Measurements from ENCODE around the gene SCGB1A1. TPM values are rescaled to one million over a fixed set of nuclear protein-coding genes. Genes with fewer than 3 reads are reported as not detected.
A peak's percentile ranks its signal among the peaks of the same experiment; 100 is the strongest.

The SCGB1A1 gene
- total and polyA plus RNA-seq, 2 of the 13 experiments (the other 11 are each of a cell fraction or from before 2014, with no cell fraction given): not detected

DNA sequence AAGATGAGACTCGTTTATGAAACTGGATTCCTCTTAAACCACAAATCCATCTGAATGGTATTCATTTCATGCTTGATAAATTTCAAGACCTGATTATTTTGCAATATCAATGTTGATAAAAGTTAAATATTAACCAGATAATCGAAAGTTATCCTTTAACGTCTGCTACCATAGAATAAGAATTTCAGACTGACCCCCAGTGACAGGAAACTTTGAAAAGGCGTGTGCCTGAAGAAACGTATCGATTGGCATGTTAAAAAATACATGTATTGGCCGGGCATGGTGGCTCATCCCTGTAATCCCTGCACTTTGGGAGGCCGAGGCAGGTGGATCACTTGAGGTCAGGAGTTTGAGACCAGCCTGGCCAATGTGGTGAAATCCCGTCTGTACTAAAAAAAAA, 13.9 kb downstream of the SCGB1A1 start (continued):
- TF ChIP-seq, protein P1, sequence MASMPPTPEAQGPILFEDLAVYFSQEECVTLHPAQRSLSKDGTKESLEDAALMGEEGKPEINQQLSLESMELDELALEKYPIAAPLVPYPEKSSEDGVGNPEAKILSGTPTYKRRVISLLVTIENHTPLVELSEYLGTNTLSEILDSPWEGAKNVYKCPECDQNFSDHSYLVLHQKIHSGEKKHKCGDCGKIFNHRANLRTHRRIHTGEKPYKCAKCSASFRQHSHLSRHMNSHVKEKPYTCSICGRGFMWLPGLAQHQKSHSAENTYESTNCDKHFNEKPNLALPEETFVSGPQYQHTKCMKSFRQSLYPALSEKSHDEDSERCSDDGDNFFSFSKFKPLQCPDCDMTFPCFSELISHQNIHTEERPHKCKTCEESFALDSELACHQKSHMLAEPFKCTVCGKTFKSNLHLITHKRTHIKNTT (CRISPR knock-in tag; IDR thresholded peaks at IDR 0.05): no peak
- TF ChIP-seq ZNF543 (CRISPR knock-in tag; IDR thresholded peaks at IDR 0.05): no peak
- no peak for TF ChIP-seq POLR2AphosphoS2 (IDR thresholded peaks at IDR 0.05; ENCODE audit: low read depth, low read length)
- TF ChIP-seq, protein P2, sequence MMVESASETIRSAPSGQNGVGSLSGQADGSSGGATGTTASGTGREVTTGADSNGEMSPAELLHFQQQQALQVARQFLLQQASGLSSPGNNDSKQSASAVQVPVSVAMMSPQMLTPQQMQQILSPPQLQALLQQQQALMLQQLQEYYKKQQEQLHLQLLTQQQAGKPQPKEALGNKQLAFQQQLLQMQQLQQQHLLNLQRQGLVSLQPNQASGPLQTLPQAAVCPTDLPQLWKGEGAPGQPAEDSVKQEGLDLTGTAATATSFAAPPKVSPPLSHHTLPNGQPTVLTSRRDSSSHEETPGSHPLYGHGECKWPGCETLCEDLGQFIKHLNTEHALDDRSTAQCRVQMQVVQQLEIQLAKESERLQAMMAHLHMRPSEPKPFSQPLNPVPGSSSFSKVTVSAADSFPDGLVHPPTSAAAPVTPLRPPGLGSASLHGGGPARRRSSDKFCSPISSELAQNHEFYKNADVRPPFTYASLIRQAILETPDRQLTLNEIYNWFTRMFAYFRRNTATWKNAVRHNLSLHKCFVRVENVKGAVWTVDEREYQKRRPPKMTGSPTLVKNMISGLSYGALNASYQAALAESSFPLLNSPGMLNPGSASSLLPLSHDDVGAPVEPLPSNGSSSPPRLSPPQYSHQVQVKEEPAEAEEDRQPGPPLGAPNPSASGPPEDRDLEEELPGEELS (CRISPR knock-in tag; IDR thresholded peaks at IDR 0.05): peak; percentile 34; the same call in 1 of the 2 replicates
- peak; percentile 67; the same call in 1 of the 2 replicates for TF ChIP-seq NCOR1 (IDR thresholded peaks at IDR 0.05; ENCODE audit: borderline replicate concordance, low read length)
- TF ChIP-seq, protein P3, sequence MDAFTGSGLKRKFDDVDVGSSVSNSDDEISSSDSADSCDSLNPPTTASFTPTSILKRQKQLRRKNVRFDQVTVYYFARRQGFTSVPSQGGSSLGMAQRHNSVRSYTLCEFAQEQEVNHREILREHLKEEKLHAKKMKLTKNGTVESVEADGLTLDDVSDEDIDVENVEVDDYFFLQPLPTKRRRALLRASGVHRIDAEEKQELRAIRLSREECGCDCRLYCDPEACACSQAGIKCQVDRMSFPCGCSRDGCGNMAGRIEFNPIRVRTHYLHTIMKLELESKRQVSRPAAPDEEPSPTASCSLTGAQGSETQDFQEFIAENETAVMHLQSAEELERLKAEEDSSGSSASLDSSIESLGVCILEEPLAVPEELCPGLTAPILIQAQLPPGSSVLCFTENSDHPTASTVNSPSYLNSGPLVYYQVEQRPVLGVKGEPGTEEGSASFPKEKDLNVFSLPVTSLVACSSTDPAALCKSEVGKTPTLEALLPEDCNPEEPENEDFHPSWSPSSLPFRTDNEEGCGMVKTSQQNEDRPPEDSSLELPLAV (CRISPR knock-in tag; conservative IDR thresholded peaks at IDR 0.05; ENCODE audit: low read depth): no peak
- 0 out of 2 replicates have a peak, but pooled peaks have one; percentile 44 for TF ChIP-seq ZFP82 (CRISPR knock-in tag; IDR thresholded peaks at IDR 0.05; ENCODE audit: borderline replicate concordance)
- TF ChIP-seq MAFF (IDR thresholded peaks at IDR 0.05; ENCODE audit: low read depth, low read length): no peak
- TF ChIP-seq, protein P4, sequence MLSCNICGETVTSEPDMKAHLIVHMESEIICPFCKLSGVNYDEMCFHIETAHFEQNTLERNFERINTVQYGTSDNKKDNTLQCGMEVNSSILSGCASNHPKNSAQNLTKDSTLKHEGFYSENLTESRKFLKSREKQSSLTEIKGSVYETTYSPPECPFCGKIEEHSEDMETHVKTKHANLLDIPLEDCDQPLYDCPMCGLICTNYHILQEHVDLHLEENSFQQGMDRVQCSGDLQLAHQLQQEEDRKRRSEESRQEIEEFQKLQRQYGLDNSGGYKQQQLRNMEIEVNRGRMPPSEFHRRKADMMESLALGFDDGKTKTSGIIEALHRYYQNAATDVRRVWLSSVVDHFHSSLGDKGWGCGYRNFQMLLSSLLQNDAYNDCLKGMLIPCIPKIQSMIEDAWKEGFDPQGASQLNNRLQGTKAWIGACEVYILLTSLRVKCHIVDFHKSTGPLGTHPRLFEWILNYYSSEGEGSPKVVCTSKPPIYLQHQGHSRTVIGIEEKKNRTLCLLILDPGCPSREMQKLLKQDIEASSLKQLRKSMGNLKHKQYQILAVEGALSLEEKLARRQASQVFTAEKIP (CRISPR knock-in tag; IDR thresholded peaks at IDR 0.05; ENCODE audit: borderline replicate concordance): no peak
- no peak for TF ChIP-seq GZF1 (CRISPR knock-in tag; IDR thresholded peaks at IDR 0.05)
- TF ChIP-seq ATF7-NPFF (CRISPR knock-in tag; IDR thresholded peaks at IDR 0.05; ENCODE audit: low read depth): no peak
- peak; percentile 62; the same call in 1 of the 2 replicates for TF ChIP-seq SOX5 (CRISPR knock-in tag; IDR thresholded peaks at IDR 0.05; ENCODE audit: borderline replicate concordance)
- TF ChIP-seq POLR2G (IDR thresholded peaks at IDR 0.05; ENCODE audit: low read depth, low read length): no peak
- no peak for TF ChIP-seq KMT2B (CRISPR knock-in tag; IDR thresholded peaks at IDR 0.05)
- no peak for TF ChIP-seq ZNF776 (CRISPR knock-in tag; IDR thresholded peaks at IDR 0.05)
- TF ChIP-seq, protein P5, sequence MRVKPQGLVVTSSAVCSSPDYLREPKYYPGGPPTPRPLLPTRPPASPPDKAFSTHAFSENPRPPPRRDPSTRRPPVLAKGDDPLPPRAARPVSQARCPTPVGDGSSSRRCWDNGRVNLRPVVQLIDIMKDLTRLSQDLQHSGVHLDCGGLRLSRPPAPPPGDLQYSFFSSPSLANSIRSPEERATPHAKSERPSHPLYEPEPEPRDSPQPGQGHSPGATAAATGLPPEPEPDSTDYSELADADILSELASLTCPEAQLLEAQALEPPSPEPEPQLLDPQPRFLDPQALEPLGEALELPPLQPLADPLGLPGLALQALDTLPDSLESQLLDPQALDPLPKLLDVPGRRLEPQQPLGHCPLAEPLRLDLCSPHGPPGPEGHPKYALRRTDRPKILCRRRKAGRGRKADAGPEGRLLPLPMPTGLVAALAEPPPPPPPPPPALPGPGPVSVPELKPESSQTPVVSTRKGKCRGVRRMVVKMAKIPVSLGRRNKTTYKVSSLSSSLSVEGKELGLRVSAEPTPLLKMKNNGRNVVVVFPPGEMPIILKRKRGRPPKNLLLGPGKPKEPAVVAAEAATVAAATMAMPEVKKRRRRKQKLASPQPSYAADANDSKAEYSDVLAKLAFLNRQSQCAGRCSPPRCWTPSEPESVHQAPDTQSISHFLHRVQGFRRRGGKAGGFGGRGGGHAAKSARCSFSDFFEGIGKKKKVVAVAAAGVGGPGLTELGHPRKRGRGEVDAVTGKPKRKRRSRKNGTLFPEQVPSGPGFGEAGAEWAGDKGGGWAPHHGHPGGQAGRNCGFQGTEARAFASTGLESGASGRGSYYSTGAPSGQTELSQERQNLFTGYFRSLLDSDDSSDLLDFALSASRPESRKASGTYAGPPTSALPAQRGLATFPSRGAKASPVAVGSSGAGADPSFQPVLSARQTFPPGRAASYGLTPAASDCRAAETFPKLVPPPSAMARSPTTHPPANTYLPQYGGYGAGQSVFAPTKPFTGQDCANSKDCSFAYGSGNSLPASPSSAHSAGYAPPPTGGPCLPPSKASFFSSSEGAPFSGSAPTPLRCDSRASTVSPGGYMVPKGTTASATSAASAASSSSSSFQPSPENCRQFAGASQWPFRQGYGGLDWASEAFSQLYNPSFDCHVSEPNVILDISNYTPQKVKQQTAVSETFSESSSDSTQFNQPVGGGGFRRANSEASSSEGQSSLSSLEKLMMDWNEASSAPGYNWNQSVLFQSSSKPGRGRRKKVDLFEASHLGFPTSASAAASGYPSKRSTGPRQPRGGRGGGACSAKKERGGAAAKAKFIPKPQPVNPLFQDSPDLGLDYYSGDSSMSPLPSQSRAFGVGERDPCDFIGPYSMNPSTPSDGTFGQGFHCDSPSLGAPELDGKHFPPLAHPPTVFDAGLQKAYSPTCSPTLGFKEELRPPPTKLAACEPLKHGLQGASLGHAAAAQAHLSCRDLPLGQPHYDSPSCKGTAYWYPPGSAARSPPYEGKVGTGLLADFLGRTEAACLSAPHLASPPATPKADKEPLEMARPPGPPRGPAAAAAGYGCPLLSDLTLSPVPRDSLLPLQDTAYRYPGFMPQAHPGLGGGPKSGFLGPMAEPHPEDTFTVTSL (CRISPR knock-in tag; IDR thresholded peaks at IDR 0.05; ENCODE audit: borderline replicate concordance): peak; percentile 70; the same call in 1 of the 2 replicates
- TF ChIP-seq ZNF205 (CRISPR knock-in tag; IDR thresholded peaks at IDR 0.05): no peak
